H1 (cell line): ENCODE measurements around the gene IL19. TPM values are rescaled to one million over a fixed set of nuclear protein-coding genes. Genes with fewer than 3 reads are reported as not detected.

Experiments
- RNF2 ChIP-seq: fragments of 200-900, 300-1000 bp; sonication (generic); IDR thresholded peaks from 2 replicates; pipeline ENCODE4 v1.7.1; 2016; ENCODE audit warnings: borderline replicate concordance, low read depth, mild to moderate bottlenecking, antibody characterized with exemption, low read length; ENCODE audit not compliant: poor library complexity, severe bottlenecking; ENCODE audit errors: missing control alignments
- polyA plus RNA-seq, 7 experiments: library from polyadenylated mRNA; depleted of rRNA in 3 of 7; stranded (reverse) in 5 of 7; unstranded in 2 of 7; fragments of >200 nt in 5 of 7; fragments of 200-250 nt in 2 of 7; gene quantifications; 1 replicate in 5 of 7; 2 replicates in 1 of 7; 4 replicates in 1 of 7; pipeline versions ENCODE4 v1.2.1 to v1.2.3, GENCODE V29; 2011 to 2013; ENCODE audit warnings: missing spikeins in 2 of 7, mixed read lengths in 2 of 7
- total RNA-seq: library from RNA; stranded (reverse); fragmentation: NEBNext Ultra II Directional; extraction: Animal tissue kit (Norgen Biotek cat#: 25700); gene quantifications from 2 replicates; pipeline ENCODE4 v1.2.1, GENCODE V29; 2021

Gene IL19
- total and polyA plus RNA-seq, 2 of the 8 experiments (the other 6 are each of a cell fraction or from before 2014, with no cell fraction given): not detected

GRCh38 chr1:206752481-206752880 is 18.1 kb upstream of the IL19 start (continued):
- no peak for TF ChIP-seq RNF2
- TF ChIP-seq, all 59 proteins: peak for 0
